ENCODE measurements around the gene FOXJ3. TPM values are rescaled to one million over a fixed set of nuclear protein-coding genes. Genes with fewer than 3 reads are reported as not detected.

Gene FOXJ3
- polyA plus RNA-seq, 1 of the 3 experiments (the other 2 are of a cell fraction), result 16.0 TPM

DNA sequence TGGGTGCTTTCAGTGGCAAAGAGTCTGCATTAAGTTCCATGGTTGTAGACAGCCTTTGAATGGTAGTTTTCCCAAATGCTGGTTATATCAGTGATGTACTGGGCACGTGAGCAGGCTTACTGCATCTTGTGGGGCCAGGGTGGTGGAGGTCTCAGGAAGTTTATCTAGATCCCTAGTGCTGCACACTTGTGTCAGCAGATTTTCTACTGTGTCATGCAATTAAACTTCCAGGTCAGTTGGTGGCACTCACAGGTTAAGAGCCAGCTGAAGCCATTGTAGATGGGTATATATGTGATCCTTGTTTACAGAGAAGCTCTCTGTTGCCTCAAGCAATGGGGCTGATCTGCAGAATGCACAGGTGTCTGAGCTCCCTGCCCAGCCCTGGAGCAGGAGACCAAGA, 33.0 kb downstream of the FOXJ3 start:
- CTCF ChIA-PET, result interaction anchor here (0.8 to 1.6 kb wide), 4 partner anchors 13 to 464 kb away, joined by 3 to 5 read pairs (median 3); partner anchors contain the start of gene P3H1
- 100% methylated on average over 1 of the region's 1 CpG for WGBS (ENCODE audit: low lambda C conversion rate)
- no peaks in the 10 kb centered on the region for H3K9me3 ChIP-seq
- TF ChIP-seq, protein P1, sequence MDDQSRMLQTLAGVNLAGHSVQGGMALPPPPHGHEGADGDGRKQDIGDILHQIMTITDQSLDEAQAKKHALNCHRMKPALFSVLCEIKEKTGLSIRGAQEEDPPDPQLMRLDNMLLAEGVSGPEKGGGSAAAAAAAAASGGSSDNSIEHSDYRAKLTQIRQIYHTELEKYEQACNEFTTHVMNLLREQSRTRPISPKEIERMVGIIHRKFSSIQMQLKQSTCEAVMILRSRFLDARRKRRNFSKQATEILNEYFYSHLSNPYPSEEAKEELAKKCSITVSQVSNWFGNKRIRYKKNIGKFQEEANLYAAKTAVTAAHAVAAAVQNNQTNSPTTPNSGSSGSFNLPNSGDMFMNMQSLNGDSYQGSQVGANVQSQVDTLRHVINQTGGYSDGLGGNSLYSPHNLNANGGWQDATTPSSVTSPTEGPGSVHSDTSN (IDR thresholded peaks at IDR 0.05), result no peak
- no peak for TF ChIP-seq YY1 (IDR thresholded peaks at IDR 0.05; ENCODE audit: low read depth)
- no peak for TF ChIP-seq CHD2 (IDR thresholded peaks at IDR 0.05; ENCODE audit: low read length, partially characterized antibody)
- TF ChIP-seq TCF12 (IDR thresholded peaks at IDR 0.05), result no peak
- TF ChIP-seq, protein P2, sequence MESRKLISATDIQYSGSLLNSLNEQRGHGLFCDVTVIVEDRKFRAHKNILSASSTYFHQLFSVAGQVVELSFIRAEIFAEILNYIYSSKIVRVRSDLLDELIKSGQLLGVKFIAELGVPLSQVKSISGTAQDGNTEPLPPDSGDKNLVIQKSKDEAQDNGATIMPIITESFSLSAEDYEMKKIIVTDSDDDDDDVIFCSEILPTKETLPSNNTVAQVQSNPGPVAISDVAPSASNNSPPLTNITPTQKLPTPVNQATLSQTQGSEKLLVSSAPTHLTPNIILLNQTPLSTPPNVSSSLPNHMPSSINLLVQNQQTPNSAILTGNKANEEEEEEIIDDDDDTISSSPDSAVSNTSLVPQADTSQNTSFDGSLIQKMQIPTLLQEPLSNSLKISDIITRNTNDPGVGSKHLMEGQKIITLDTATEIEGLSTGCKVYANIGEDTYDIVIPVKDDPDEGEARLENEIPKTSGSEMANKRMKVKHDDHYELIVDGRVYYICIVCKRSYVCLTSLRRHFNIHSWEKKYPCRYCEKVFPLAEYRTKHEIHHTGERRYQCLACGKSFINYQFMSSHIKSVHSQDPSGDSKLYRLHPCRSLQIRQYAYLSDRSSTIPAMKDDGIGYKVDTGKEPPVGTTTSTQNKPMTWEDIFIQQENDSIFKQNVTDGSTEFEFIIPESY (IDR thresholded peaks at IDR 0.05; ENCODE audit: borderline replicate concordance, low read depth), result no peak
- H3K4me1 ChIP-seq (ENCODE audit: control insufficient read depth in 1 of 2, insufficient read depth in 2 of 2, low read depth in 1 of 2, low read length in 1 of 2), result no peaks in the 10 kb centered on the region
- H3K9ac ChIP-seq, result no peak overlapping the region
- no peaks in the 10 kb centered on the region for H3K9me2 ChIP-seq
- H3F3A ChIP-seq (replicated peaks; ENCODE audit: insufficient read depth), result no peaks in the 10 kb centered on the region
- 0 out of 2 replicates have a peak, but pooled peaks cover 6% of the 10 kb centered on the region for H4K20me1 ChIP-seq (ENCODE audit: insufficient read depth)
- POLR2A ChIA-PET, result no interaction called here
- no peak for DNase-seq
- H3K4me2 ChIP-seq, result no peak overlapping the region
- H3K27me3 ChIP-seq (ENCODE audit: insufficient read depth), result no peaks in the 10 kb centered on the region
- H3K36me3 ChIP-seq (replicated peaks in 1 of 2; ENCODE audit: control insufficient read depth in 1 of 2, insufficient read depth in 2 of 2, low read length in 1 of 2), result peaks cover 0 to 43% of the 10 kb centered on the region in 2 experiments
- H3K4me3 ChIP-seq (ENCODE audit: low read depth in 2 of 2, low read length in 1 of 2), result no peak overlapping the region
- H3K27ac ChIP-seq (ENCODE audit: low read depth in 2 of 2, low read length in 1 of 2), result no peak overlapping the region
- no peak overlapping the region for H2AFZ ChIP-seq (ENCODE audit: low read depth)
- H3K79me2 ChIP-seq (ENCODE audit: insufficient read depth), result peaks cover 81% of the 10 kb centered on the region

DNA sequence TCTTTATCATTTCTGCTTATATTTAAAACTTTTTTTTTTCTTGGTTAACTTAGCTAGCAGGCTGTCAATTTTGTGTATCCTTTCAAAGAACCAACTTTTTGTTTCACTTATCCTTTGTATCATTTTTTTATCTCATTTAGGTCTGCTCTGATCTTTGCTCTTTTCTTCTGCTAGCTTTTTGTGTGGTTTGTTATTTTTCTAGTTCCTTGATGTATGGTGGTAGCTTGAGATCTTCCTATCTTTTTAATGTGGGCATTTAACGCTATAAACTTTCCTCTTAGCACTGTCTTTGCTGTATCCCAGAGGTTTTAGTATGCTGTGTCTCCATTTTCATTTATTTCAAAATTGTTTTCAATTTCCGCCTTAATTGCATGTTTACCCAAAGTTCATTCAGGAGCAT, 36.5 kb downstream of the FOXJ3 start:
- Histone ChIP-seq H3K79me2 (ENCODE audit: insufficient read depth) (peaks cover 63% of the 10 kb centered on the region; the same call in 1 of the 2 replicates), H4K20me1 (ENCODE audit: insufficient read depth) (0 out of 2 replicates have a peak, but pooled peaks cover 6% of the 10 kb centered on the region), H2AFZ (ENCODE audit: low read depth) (no peak overlapping the region), H3K9me2 (no peaks in the 10 kb centered on the region), H3K27ac (ENCODE audit: low read depth in 2 of 2, low read length in 1 of 2) (no peak overlapping the region), H3K36me3 (replicated peaks in 1 of 2; ENCODE audit: control insufficient read depth in 1 of 2, insufficient read depth in 2 of 2, low read length in 1 of 2) (peaks cover 0 to 26% of the 10 kb centered on the region in 2 experiments), H3K27me3 (ENCODE audit: insufficient read depth) (no peaks in the 10 kb centered on the region), H3K9me3 (no peaks in the 10 kb centered on the region), H3F3A (replicated peaks; ENCODE audit: insufficient read depth) (no peaks in the 10 kb centered on the region), H3K9ac (no peak overlapping the region), H3K4me2 (no peak overlapping the region), H3K4me1 (ENCODE audit: control insufficient read depth in 1 of 2, insufficient read depth in 2 of 2, low read depth in 1 of 2, low read length in 1 of 2) (no peaks in the 10 kb centered on the region), H3K4me3 (ENCODE audit: low read depth in 2 of 2, low read length in 1 of 2) (no peak overlapping the region)
- no peak for DNase-seq
- ChIA-PET POLR2A (no interaction called here), CTCF (no interaction called here)
- WGBS (ENCODE audit: low lambda C conversion rate), result 98% methylated on average over 2 of the region's 2 CpGs
- TF ChIP-seq JUND (IDR thresholded peaks at IDR 0.05), result no peak
- TF ChIP-seq, protein P1 (IDR thresholded peaks at IDR 0.05), result no peak
- TF ChIP-seq, protein P3, sequence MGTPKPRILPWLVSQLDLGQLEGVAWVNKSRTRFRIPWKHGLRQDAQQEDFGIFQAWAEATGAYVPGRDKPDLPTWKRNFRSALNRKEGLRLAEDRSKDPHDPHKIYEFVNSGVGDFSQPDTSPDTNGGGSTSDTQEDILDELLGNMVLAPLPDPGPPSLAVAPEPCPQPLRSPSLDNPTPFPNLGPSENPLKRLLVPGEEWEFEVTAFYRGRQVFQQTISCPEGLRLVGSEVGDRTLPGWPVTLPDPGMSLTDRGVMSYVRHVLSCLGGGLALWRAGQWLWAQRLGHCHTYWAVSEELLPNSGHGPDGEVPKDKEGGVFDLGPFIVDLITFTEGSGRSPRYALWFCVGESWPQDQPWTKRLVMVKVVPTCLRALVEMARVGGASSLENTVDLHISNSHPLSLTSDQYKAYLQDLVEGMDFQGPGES (IDR thresholded peaks at IDR 0.05; ENCODE audit: low read depth, low read length), result no peak
- TF ChIP-seq YY1 (IDR thresholded peaks at IDR 0.05; ENCODE audit: low read depth), result no peak
- TF ChIP-seq MXI1 (IDR thresholded peaks at IDR 0.05; ENCODE audit: low read depth, low read length), result no peak
- TF ChIP-seq FOSL2 (IDR thresholded peaks at IDR 0.05; ENCODE audit: borderline replicate concordance, low read depth), result no peak
- TF ChIP-seq, protein P4, sequence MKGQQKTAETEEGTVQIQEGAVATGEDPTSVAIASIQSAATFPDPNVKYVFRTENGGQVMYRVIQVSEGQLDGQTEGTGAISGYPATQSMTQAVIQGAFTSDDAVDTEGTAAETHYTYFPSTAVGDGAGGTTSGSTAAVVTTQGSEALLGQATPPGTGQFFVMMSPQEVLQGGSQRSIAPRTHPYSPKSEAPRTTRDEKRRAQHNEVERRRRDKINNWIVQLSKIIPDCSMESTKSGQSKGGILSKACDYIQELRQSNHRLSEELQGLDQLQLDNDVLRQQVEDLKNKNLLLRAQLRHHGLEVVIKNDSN (IDR thresholded peaks at IDR 0.05; ENCODE audit: borderline replicate concordance, low read depth), result no peak
- TF ChIP-seq, protein P5, sequence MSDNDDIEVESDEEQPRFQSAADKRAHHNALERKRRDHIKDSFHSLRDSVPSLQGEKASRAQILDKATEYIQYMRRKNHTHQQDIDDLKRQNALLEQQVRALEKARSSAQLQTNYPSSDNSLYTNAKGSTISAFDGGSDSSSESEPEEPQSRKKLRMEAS (IDR thresholded peaks at IDR 0.05; ENCODE audit: low read depth), result no peak
- TF ChIP-seq, protein P6, sequence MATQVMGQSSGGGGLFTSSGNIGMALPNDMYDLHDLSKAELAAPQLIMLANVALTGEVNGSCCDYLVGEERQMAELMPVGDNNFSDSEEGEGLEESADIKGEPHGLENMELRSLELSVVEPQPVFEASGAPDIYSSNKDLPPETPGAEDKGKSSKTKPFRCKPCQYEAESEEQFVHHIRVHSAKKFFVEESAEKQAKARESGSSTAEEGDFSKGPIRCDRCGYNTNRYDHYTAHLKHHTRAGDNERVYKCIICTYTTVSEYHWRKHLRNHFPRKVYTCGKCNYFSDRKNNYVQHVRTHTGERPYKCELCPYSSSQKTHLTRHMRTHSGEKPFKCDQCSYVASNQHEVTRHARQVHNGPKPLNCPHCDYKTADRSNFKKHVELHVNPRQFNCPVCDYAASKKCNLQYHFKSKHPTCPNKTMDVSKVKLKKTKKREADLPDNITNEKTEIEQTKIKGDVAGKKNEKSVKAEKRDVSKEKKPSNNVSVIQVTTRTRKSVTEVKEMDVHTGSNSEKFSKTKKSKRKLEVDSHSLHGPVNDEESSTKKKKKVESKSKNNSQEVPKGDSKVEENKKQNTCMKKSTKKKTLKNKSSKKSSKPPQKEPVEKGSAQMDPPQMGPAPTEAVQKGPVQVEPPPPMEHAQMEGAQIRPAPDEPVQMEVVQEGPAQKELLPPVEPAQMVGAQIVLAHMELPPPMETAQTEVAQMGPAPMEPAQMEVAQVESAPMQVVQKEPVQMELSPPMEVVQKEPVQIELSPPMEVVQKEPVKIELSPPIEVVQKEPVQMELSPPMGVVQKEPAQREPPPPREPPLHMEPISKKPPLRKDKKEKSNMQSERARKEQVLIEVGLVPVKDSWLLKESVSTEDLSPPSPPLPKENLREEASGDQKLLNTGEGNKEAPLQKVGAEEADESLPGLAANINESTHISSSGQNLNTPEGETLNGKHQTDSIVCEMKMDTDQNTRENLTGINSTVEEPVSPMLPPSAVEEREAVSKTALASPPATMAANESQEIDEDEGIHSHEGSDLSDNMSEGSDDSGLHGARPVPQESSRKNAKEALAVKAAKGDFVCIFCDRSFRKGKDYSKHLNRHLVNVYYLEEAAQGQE (IDR thresholded peaks at IDR 0.05; ENCODE audit: low read depth, low read length), result no peak
- TF ChIP-seq RCOR1 (IDR thresholded peaks at IDR 0.05; ENCODE audit: low read length), result no peak
- no peak for TF ChIP-seq GABPA (IDR thresholded peaks at IDR 0.05; ENCODE audit: low read depth)
